GM03348 (cell line): ENCODE data around the gene CYTH4.

Experiments used
- DNase-seq: peaks from one replicate; pipeline ENCODE4 v3.0.0; 2012; ENCODE audit warnings: low spot score

The CYTH4 gene

DNA sequence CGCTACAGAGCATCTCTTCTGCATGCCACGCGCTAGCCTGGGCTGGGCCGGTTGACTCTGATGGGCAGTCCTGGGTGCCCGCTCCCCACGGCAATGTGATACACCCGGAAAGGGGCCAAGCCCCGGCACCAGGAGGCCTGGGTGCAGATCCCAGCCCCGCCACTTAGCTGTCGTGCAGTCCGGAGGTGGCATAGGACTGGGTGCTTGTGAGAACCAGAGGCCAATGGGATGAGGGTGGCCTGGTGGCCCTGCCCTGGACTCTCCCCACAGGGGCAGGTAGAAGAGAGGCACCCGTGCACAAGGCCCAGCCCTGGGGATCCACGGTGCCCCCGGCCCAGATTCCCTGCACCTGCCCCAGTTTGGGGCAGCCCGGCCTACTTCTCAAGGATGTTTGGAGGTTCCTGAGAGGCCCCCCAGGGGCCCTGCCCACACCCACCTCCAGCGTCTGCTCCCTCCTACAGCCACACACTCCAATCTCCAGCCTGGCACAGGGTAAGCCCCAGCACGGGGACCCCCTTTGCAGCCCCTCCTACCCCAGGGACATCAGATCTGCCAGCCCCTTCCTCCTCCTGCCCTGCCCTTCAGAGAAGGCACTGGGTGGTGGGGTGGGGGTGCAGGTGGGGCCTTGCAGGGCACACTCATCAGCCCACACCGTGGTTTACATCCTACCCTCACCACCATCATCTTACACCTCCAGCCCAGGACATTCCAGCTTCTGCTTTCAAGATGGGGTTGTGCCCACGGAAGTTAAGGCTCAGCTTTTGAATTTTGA, 66.9 kb downstream of the CYTH4 start:
- no peak for DNase-seq

DNA sequence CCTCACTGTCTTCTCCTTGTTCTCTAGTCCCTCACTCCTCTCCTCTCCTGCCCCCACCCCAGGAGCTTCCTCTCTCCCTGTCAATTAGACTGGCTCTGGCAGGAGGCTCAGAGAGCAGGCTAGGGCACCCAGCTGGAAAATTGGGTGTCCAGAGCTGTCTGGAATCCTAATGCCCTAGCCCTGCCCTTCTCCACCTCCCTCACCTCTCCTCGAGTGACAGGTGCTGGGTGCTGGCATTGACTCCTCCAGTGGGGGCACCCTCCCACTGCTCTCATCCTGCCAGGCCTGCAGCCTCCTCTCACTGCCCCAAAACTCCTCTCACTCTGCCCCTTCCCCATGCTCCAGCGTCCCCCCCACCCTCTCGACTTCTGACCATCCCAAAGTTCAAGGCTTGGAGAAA, 68.9 kb downstream of the CYTH4 start:
- no peak for DNase-seq

- DNase-seq: no peak
Observed at GRCh38 chr22:37352481-37352880, 70.2 kb downstream of the CYTH4 start.

DNA sequence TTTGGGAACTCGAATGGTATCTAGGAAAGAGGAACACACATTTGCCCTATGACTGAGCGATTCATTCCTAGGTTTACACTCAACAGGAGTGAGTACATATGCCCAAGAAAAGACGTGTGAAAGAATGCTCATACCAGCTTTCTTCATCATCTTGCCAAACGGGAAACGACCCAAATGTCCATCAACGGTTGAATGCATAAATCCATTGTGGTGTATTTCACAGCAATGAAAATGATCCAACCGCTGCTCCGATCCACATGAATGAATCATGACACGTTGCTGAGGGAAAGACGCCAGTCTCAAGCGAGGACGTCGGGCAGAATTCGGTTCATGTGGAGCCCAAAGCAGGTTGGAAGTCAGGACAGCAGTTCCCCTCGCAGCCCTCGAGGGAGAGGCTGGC, 71.5 kb downstream of the CYTH4 start:
- DNase-seq: peak; percentile 35

DNA sequence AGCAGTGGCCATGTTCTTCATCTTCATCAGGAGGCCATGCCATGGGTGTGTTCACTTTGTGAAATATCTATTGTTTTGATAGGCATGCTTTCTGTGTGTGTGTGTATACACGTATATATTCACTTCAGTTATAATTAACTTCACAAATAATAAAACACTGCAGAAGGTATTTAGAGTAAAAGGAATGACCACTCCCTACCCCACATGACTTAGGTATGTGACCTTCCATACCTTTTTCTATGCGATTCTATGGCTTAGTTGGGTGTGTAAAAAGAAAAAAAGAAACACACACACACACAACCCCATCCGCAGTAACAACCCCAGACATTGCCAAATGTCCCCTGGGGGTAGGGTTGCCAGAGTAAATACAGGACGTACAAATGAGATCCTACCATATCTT, 72.0 kb downstream of the CYTH4 start:
- DNase-seq: no peak

DNA sequence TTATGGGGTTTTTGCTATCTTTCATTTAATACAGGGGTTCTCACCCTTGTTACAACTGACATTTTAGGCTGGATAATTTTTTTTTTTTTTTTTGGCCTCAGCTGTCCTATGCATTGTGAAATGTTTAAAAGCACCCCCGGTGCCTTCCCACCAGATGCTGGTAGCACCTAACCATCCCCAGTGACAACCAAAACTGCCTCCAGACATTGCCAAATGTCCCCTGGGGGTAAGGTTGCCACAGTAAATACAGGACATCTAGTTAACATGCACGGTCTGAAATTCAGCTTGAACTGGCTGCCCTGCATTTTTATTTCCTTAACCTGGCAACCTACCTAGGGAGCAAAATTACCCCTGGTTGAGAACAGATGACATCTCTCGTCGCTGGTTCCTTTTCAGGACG, 72.4 kb downstream of the CYTH4 start:
- DNase-seq: no peak

GRCh38 chr22:37355174-37355573, 72.9 kb downstream of the CYTH4 start:
- DNase-seq: no peak

DNA sequence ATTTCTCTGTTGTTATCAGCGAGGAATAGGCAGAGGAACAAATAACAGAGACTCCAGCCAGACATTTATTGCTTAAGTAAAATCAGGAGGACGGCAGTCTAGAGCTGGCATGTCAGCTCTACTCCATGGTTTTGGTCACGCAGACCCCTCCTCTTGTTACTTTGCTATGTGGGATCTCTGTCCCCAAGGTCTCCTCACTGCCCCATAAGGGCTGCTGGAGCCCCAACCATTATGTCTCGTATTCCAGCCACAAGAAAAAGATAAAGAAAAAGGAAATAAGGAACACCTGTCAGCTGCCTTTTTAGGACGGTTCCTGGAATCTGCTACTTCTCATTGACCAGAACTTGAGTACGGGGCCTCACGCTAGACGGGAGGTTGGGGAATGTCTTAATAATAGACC, 74.6 kb downstream of the CYTH4 start:
- DNase-seq: no peak

GRCh38 chr22:37357446-37358075, 75.3 kb downstream of the CYTH4 start:
- no peak for DNase-seq

GRCh38 chr22:37358386-37358785, 76.1 kb downstream of the CYTH4 start:
- DNase-seq: no peak

DNA sequence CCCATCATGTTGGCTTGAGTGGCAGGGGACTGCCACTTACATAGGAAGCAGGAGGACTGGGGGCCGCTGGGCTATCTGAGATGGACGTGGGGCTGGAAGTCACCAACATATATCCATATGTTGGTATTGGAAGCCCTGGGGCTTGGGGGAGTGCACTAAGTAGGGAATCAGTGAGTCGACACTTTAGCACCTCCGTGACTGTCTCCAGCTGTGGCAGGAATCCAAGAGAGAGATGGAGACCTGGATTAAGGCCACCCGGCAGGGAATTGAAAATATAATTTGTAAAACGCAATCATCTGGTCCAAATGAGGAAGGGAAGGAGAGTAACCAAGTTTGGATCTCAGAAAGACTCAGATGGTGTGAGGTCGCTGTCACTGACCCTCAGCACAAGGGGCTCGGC, 76.6 kb downstream of the CYTH4 start:
- no peak for DNase-seq

DNA sequence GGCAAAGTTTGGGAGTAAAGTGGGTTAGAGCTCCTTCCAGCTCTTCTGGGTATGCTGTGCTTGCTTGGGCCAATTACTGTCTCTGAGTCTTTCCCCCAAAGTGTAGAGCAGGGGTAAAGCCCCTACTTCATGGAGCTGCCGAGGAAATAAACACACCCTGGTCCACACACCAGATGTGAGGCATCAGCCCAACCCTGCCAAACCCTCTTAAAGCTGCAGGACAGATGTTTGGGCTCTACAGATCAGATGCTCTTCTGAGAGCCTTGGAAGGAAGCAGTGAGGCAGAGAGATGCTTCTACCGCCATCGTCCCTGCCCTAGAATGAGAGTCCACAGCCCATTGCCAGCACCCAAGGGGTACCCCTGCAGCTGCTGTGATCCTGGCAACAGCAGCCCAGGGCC, 80.3 kb downstream of the CYTH4 start:
- peak; percentile 49 for DNase-seq

- no peak for DNase-seq
Observed at GRCh38 chr22:37363261-37363992, 81.1 kb downstream of the CYTH4 start.
